ENCODE measurements around the gene HCAR1.
"Not testable (repeated sequence)": the region's sequence is repeated elsewhere in the genome, so short reads cannot be mapped to it uniquely, and the experiment has no call there.

HCAR1 gene

GRCh38 chr12:122730215-122731014 lies at the start of gene HCAR1:
Gene HCAR1, minus strand, starts transcription at chr12:122730844. Its CDS starts 505 bp downstream, at chr12:122730339.
- no peak for DNase-seq (ENCODE audit: low read depth)

- no peak for DNase-seq (ENCODE audit: low read depth)
Observed at GRCh38 chr12:122757568-122757967, 26.9 kb upstream of the HCAR1 start.

GRCh38 chr12:122754790-122755189 lies 24.1 kb upstream of the HCAR1 start:
- no peak for DNase-seq (ENCODE audit: low read depth)

GRCh38 chr12:122753319-122753650 lies 22.6 kb upstream of the HCAR1 start:
- DNase-seq (ENCODE audit: low read depth), result no peak

GRCh38 chr12:122752464-122753318 lies 22.0 kb upstream of the HCAR1 start, which contains the start of gene DENR:
Gene DENR, plus strand, starts transcription at chr12:122752824. Its CDS starts 878 bp downstream, at chr12:122753702.
- DNase-seq (ENCODE audit: low read depth), result peak; percentile 98

- DNase-seq (ENCODE audit: low read depth), result not testable (repeated sequence)
Observed at GRCh38 chr12:122750781-122751515, 20.3 kb upstream of the HCAR1 start.

GRCh38 chr12:122749569-122750332 lies 19.1 kb upstream of the HCAR1 start:
- no peak for DNase-seq (ENCODE audit: low read depth)

- no peak for DNase-seq (ENCODE audit: low read depth)
Observed at GRCh38 chr12:122747224-122748135, 16.8 kb upstream of the HCAR1 start.

GRCh38 chr12:122743895-122744525 lies 13.4 kb upstream of the HCAR1 start:
- DNase-seq (ENCODE audit: low read depth), result no peak

- DNase-seq (ENCODE audit: low read depth), result no peak
Observed at GRCh38 chr12:122740351-122740750, 9.7 kb upstream of the HCAR1 start.

- no peak for DNase-seq (ENCODE audit: low read depth)
Observed at GRCh38 chr12:122738571-122738970, 7.9 kb upstream of the HCAR1 start.

- DNase-seq (ENCODE audit: low read depth), result no peak
Observed at GRCh38 chr12:122732611-122733010, 2.0 kb upstream of the HCAR1 start.

- DNase-seq (ENCODE audit: low read depth), result no peak
Observed at GRCh38 chr12:122732170-122732569, 1.5 kb upstream of the HCAR1 start.

- no peak for DNase-seq (ENCODE audit: low read depth)
Observed at GRCh38 chr12:122729583-122730214, 945 bp downstream of the HCAR1 start.

GRCh38 chr12:122726080-122726558 lies 4.5 kb downstream of the HCAR1 start:
- no peak for DNase-seq (ENCODE audit: low read depth)

GRCh38 chr12:122725452-122726079 lies 5.1 kb downstream of the HCAR1 start:
- DNase-seq (ENCODE audit: low read depth), result no peak

- DNase-seq (ENCODE audit: low read depth), result no peak
Observed at GRCh38 chr12:122724641-122725243, 5.9 kb downstream of the HCAR1 start.

- no peak for DNase-seq (ENCODE audit: low read depth)
Observed at GRCh38 chr12:122722387-122722786, 8.3 kb downstream of the HCAR1 start.

Measured in stimulated activated CD8-positive, alpha-beta memory T cell treated with anti-CD3 and anti-CD28 coated beads, Interleukin-15, amount 100 ng/mL, for 24 hours (primary cell).